ENCODE results near the gene ZNF594. TPM values are rescaled to one million over a fixed set of nuclear protein-coding genes. Genes with fewer than 3 reads are reported as not detected.

The ZNF594 gene
- total and polyA plus RNA-seq, 2 of the 8 experiments (the other 6 are each of a cell fraction or from before 2014, with no cell fraction given), result 3.6 to 14.3 TPM

DNA sequence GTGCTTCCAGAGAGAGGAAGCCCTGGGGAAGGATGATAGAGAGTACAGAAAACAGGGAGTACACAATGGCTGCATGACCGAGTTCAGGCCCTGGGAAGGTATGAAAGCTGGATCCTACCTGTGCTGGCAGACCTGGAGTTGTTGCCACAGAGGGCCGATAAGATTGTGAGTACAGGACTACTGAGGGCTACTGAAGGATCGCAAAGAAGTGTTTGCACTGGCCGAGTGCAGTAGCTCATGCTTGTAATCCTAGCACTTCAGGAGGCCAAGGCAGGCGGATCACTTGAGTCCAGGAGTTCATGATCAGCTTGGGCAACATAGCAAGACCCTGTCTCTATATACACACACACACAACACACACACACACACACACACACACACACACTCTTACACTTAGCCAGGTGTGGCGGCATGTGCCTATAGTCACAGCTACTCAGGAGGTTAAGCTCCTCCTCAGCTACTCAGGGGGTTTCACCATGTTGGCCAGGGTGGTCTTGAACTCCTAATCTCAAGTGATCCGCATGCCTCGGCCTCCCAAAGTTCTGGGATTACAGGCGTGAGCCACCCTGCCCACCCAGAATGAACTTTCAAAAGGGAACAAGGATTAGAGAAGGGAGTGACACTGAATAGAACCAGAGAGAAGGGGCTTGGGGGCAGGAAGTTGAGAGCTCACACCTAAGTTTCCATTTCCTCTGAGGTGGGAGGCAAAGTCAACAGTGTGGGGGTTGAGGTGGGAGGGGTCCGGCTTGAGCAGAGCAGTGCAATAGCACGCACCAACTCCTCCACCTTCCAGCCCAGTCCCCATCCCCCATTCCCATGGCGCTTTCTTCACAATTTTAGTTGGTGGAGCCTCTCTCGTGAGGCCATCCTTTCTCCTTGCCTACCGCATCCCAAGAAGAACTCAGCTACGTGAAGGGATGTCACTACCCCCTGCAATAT lies 35.5 kb upstream of the ZNF594 start (continued):
- TF ChIP-seq, protein P1, sequence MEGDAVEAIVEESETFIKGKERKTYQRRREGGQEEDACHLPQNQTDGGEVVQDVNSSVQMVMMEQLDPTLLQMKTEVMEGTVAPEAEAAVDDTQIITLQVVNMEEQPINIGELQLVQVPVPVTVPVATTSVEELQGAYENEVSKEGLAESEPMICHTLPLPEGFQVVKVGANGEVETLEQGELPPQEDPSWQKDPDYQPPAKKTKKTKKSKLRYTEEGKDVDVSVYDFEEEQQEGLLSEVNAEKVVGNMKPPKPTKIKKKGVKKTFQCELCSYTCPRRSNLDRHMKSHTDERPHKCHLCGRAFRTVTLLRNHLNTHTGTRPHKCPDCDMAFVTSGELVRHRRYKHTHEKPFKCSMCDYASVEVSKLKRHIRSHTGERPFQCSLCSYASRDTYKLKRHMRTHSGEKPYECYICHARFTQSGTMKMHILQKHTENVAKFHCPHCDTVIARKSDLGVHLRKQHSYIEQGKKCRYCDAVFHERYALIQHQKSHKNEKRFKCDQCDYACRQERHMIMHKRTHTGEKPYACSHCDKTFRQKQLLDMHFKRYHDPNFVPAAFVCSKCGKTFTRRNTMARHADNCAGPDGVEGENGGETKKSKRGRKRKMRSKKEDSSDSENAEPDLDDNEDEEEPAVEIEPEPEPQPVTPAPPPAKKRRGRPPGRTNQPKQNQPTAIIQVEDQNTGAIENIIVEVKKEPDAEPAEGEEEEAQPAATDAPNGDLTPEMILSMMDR (IDR thresholded peaks at IDR 0.05; ENCODE audit: control extremely low read depth in 1 of 3, insufficient read depth in 1 of 3, low read depth in 1 of 3, low read length in 3 of 3), result no peak
- TF ChIP-seq ZNF274 (IDR thresholded peaks at IDR 0.05; ENCODE audit: borderline replicate concordance, extremely low read depth, low read length), result no peak

Measured in H1 (cell line).